Ureter (tissue), 1 donor: ENCODE results near the gene RAB11FIP4. TPM values are rescaled to one million over a fixed set of nuclear protein-coding genes. Genes with fewer than 3 reads are reported as not detected.
A peak's percentile ranks its signal among the peaks of the same experiment; 100 is the strongest.

ENCODE experiments used
- DNase-seq: peaks from one replicate; pipeline ENCODE4 v3.0.0-alpha.2; 2020; ENCODE audit warnings: low spot score
- total RNA-seq: library from RNA; stranded (reverse); gene quantifications from one replicate; pipeline ENCODE4 v1.2.4, GENCODE V29; 2023
- donor health status: DM: yes; HTN: yes; CAD: no.

RAB11FIP4 gene
- total RNA-seq, 1 donor from 2014 or later: 40.7 TPM

- no peak for DNase-seq
These were observed 155.2 kb downstream of the RAB11FIP4 start for GRCh38 chr17:31546650-31547049.

- no peak for DNase-seq
These were observed 157.2 kb downstream of the RAB11FIP4 start for GRCh38 chr17:31548709-31549108.

- no peak for DNase-seq
These were observed 157.6 kb downstream of the RAB11FIP4 start for GRCh38 chr17:31549121-31549524.

GRCh38 chr17:31549525-31550388 lies 158.3 kb downstream of the RAB11FIP4 start:
- DNase-seq: peak; percentile 96

GRCh38 chr17:31550389-31551056 lies 159.0 kb downstream of the RAB11FIP4 start:
- no peak for DNase-seq

GRCh38 chr17:31552568-31552967 lies 161.1 kb downstream of the RAB11FIP4 start:
- no peak for DNase-seq

GRCh38 chr17:31553506-31553905 lies 162.0 kb downstream of the RAB11FIP4 start:
- DNase-seq: no peak

- DNase-seq: no peak
These were observed 163.5 kb downstream of the RAB11FIP4 start for GRCh38 chr17:31554930-31555329.

GRCh38 chr17:31556969-31557645 lies 165.6 kb downstream of the RAB11FIP4 start:
- DNase-seq: no peak

- DNase-seq: peak; percentile 79
These were observed 167.5 kb downstream of the RAB11FIP4 start for GRCh38 chr17:31558748-31559583.

- no peak for DNase-seq
These were observed 168.4 kb downstream of the RAB11FIP4 start for GRCh38 chr17:31559584-31560501.

GRCh38 chr17:31560616-31561235 lies 169.3 kb downstream of the RAB11FIP4 start:
- no peak for DNase-seq

GRCh38 chr17:31561469-31562375 lies 170.2 kb downstream of the RAB11FIP4 start:
- no peak for DNase-seq

- DNase-seq: no peak
These were observed 170.9 kb downstream of the RAB11FIP4 start for GRCh38 chr17:31562376-31562840.

GRCh38 chr17:31564291-31564690 lies 172.8 kb downstream of the RAB11FIP4 start:
- DNase-seq: no peak

GRCh38 chr17:31564883-31565301 lies 173.4 kb downstream of the RAB11FIP4 start:
- no peak for DNase-seq

GRCh38 chr17:31565652-31566051 lies 174.2 kb downstream of the RAB11FIP4 start:
- DNase-seq: no peak

- DNase-seq: no peak
These were observed 174.9 kb downstream of the RAB11FIP4 start for GRCh38 chr17:31566247-31566991.
